PC-9 (cell line): ENCODE results near the gene CA12. TPM values are rescaled to one million over a fixed set of nuclear protein-coding genes. Genes with fewer than 3 reads are reported as not detected.

Source experiments
- BruUV-seq: library from RNA; stranded (reverse); fragments of 400-500 nt; replicated peaks from 2 replicates; lab custom pipeline; 2021; lab: Mats Ljungman, UMichigan
- CTCF ChIA-PET: fragments of 300-600 bp; sonication (Branson Sonifier 250); formaldehyde crosslinking; loops from one replicate; lab custom pipeline; 2022; ENCODE audit warnings: antibody characterized with exemption; lab: Charles Lee
- POLR2A ChIA-PET: fragments of 300-600 bp; sonication (Branson Sonifier 250); formaldehyde crosslinking; loops from one replicate; lab custom pipeline; 2022; ENCODE audit warnings: antibody characterized with exemption; ENCODE audit not compliant: unreplicated experiment; lab: Charles Lee
- DNase-seq, 2 experiments: peaks; one replicate each; pipeline versions ENCODE4 v3.0.0 to v3.0.0-alpha.2; 2015 to 2022; ENCODE audit warnings: mixed read lengths in 1 of 2
- H2AFZ ChIP-seq: fragments of 200-600 bp; sonication (generic); 2 replicates; pipeline ENCODE4 v1.8.1; 2017; ENCODE audit warnings: antibody characterized with exemption
- H3F3A ChIP-seq: fragments of 200-600 bp; sonication (generic); 2 replicates; pipeline ENCODE4 v1.8.1; 2017; ENCODE audit warnings: antibody characterized with exemption, mild to moderate bottlenecking, low read depth; ENCODE audit not compliant: insufficient read depth
- H3K27ac ChIP-seq: fragments of 200-600 bp; sonication (generic); 2 replicates; pipeline ENCODE4 v1.6.1; 2016; ENCODE audit warnings: mixed run types
- H3K27me3 ChIP-seq: fragments of 200-600 bp; sonication (generic); 2 replicates; pipeline ENCODE4 v1.6.1; 2016; ENCODE audit warnings: low read depth, mixed run types; ENCODE audit not compliant: insufficient read depth
- H3K36me3 ChIP-seq: fragments of 200-600 bp; sonication (generic); 2 replicates; pipeline ENCODE4 v1.6.1; 2016; ENCODE audit warnings: low read depth, mixed run types
- H3K4me1 ChIP-seq: fragments of 200-600 bp; sonication (generic); replicated peaks from 2 replicates; pipeline ENCODE4 v1.6.1; 2016; ENCODE audit warnings: mixed run types; ENCODE audit not compliant: insufficient read depth
- H3K4me2 ChIP-seq: fragments of 200-600 bp; sonication (generic); 2 replicates; pipeline ENCODE4 v1.6.1; 2017; ENCODE audit warnings: mixed run types
- H3K4me3 ChIP-seq: fragments of 200-600 bp; sonication (generic); 2 replicates; pipeline ENCODE4 v1.6.1; 2016; ENCODE audit warnings: mixed run types
- H3K79me2 ChIP-seq: fragments of 200-600 bp; sonication (generic); 2 replicates; pipeline ENCODE4 v1.6.1; 2017; ENCODE audit warnings: low read depth, mixed run types
- H3K9me2 ChIP-seq: fragments of 200-600 bp; sonication (generic); 2 replicates; pipeline ENCODE4 v1.8.1; 2017; ENCODE audit warnings: mild to moderate bottlenecking; ENCODE audit not compliant: insufficient read depth
- H3K9me3 ChIP-seq: fragments of 200-600 bp; sonication (generic); 2 replicates; pipeline ENCODE4 v1.8.1; 2016; ENCODE audit warnings: low read depth; ENCODE audit not compliant: insufficient read depth
- H4K20me1 ChIP-seq: fragments of 200-600 bp; sonication (generic); 2 replicates; pipeline ENCODE4 v1.8.1; 2017; ENCODE audit not compliant: insufficient read depth
- CTCF ChIP-seq: fragments of 200-600 bp; sonication (generic); conservative IDR thresholded peaks from 2 replicates; pipeline ENCODE4 v1.6.1; 2017; ENCODE audit warnings: mixed run types, antibody characterized with exemption, mild to moderate bottlenecking, moderate library complexity
- EZH2 ChIP-seq: fragments of 200-600 bp; sonication (generic); IDR thresholded peaks from 2 replicates; pipeline ENCODE4 v1.8.0; 2017; ENCODE audit warnings: antibody characterized with exemption, low read depth
- intact Hi-C: fragments of 100-400 bp; cut with micrococcal nuclease; formaldehyde crosslinking; loops from one replicate; pipeline ENCODE4 v1.10.0; 2022; ENCODE audit not compliant: unreplicated experiment
- total RNA-seq: library from RNA; stranded (reverse); gene quantifications from 2 replicates; pipeline ENCODE4 v1.2.3, GENCODE V29; 2021

CA12 gene
- total RNA-seq, 1 experiment from 2014 or later, result 4.6 TPM

GRCh38 chr15:63425426-63425985 lies 43.9 kb upstream of the CA12 start:
- ChIA-PET CTCF (no interaction called here), POLR2A (no interaction called here)
- H3K4me1 ChIP-seq, result 0 out of 2 replicates have a peak, but pooled peaks cover 5% of the 10 kb centered on the region
- no peak for DNase-seq
- no peaks in the 10 kb centered on the region for H3K9me3 ChIP-seq
- H2AFZ ChIP-seq, result no peak overlapping the region
- H4K20me1 ChIP-seq, result no peaks in the 10 kb centered on the region
- H3K4me2 ChIP-seq, result no peak overlapping the region
- no peaks in the 10 kb centered on the region for H3K79me2 ChIP-seq
- no peaks in the 10 kb centered on the region for H3K27me3 ChIP-seq
- no peak overlapping the region for H3K27ac ChIP-seq
- TF ChIP-seq EZH2 (no peak), CTCF (no peak)
- intact Hi-C loops, result no loop called here
- no peaks in the 10 kb centered on the region for H3K36me3 ChIP-seq
- BruUV-seq, result no TSS peak
- H3K4me3 ChIP-seq, result no peak overlapping the region
- H3F3A ChIP-seq, result no peaks in the 10 kb centered on the region
- H3K9me2 ChIP-seq, result no peaks in the 10 kb centered on the region

GRCh38 chr15:63422891-63423590 lies 41.4 kb upstream of the CA12 start:
- H3K27me3 ChIP-seq, result no peaks in the 10 kb centered on the region
- H3K36me3 ChIP-seq, result no peaks in the 10 kb centered on the region
- H3K4me1 ChIP-seq, result 0 out of 2 replicates have a peak, but pooled peaks cover 8% of the 10 kb centered on the region
- no peaks in the 10 kb centered on the region for H3K9me2 ChIP-seq
- no peak overlapping the region for H3K27ac ChIP-seq
- intact Hi-C loops, result no loop called here
- DNase-seq, result no peak
- CTCF ChIA-PET, result no interaction called here
- no peak overlapping the region for H3K4me2 ChIP-seq
- no TSS peak for BruUV-seq
- H4K20me1 ChIP-seq, result no peaks in the 10 kb centered on the region
- H2AFZ ChIP-seq, result no peak overlapping the region
- no peaks in the 10 kb centered on the region for H3K9me3 ChIP-seq
- POLR2A ChIA-PET, result no interaction called here
- no peak overlapping the region for H3K4me3 ChIP-seq
- H3K79me2 ChIP-seq, result no peaks in the 10 kb centered on the region
- TF ChIP-seq CTCF (no peak), EZH2 (no peak)
- H3F3A ChIP-seq, result no peaks in the 10 kb centered on the region

- Histone ChIP-seq H3F3A (no peaks in the 10 kb centered on the region), H3K9me2 (no peaks in the 10 kb centered on the region), H3K4me3 (no peak overlapping the region), H4K20me1 (no peaks in the 10 kb centered on the region), H3K4me1 (0 out of 2 replicates have a peak, but pooled peaks cover 8% of the 10 kb centered on the region), H3K27ac (no peak overlapping the region), H3K9me3 (no peaks in the 10 kb centered on the region), H3K27me3 (no peaks in the 10 kb centered on the region), H3K4me2 (no peak overlapping the region), H2AFZ (no peak overlapping the region), H3K79me2 (no peaks in the 10 kb centered on the region), H3K36me3 (no peaks in the 10 kb centered on the region)
- ChIA-PET CTCF (no interaction called here), POLR2A (no interaction called here)
- BruUV-seq, result no TSS peak
- DNase-seq, result no peak
- intact Hi-C loops, result no loop called here
- TF ChIP-seq EZH2 (no peak), CTCF (no peak)
Observed at GRCh38 chr15:63421433-63421832, 39.8 kb upstream of the CA12 start.
